PC-3 (cell line): ENCODE measurements around the gene ZAR1.

Experiments used
- CTCF ChIP-seq: fragments of 300-600 bp; sonication (generic); conservative IDR thresholded peaks from 2 replicates; pipeline ENCODE4 v1.5.1; 2017; ENCODE audit warnings: antibody characterized with exemption, low read depth, mild to moderate bottlenecking, low read length
- EZH2 ChIP-seq: fragments of 300-600 bp; sonication (generic); IDR thresholded peaks from one replicate; pipeline ENCODE4 v1.6.1; 2017; ENCODE audit warnings: antibody characterized with exemption, mild to moderate bottlenecking, low read length; ENCODE audit not compliant: unreplicated experiment
- EZH2phosphoT487 ChIP-seq: fragments of 300-600 bp; sonication (generic); IDR thresholded peaks from 2 replicates; pipeline ENCODE4 v1.6.1; 2018; ENCODE audit warnings: mild to moderate bottlenecking, antibody characterized with exemption, low read length, borderline replicate concordance

- TF ChIP-seq EZH2 (no peak), CTCF (no peak), EZH2phosphoT487 (no peak)
Observed at GRCh38 chr4:48539597-48539996, 49.5 kb downstream of the ZAR1 start.
